Loucy (cell line): ENCODE results near the gene EDIL3.
A peak's percentile ranks its signal among the peaks of the same experiment; 100 is the strongest.

Source experiments
- H2AFZ ChIP-seq: fragments of 200-600 bp; sonication (generic); 2 replicates; pipeline ENCODE4 v1.6.0; 2016; ENCODE audit warnings: antibody characterized with exemption, mild to moderate bottlenecking, low read length, moderate library complexity
- H3F3A ChIP-seq: fragments of 200-600 bp; 2 replicates; pipeline ENCODE4 v1.6.0; 2016; ENCODE audit warnings: antibody characterized with exemption, low read depth, mild to moderate bottlenecking
- H3K27me3 ChIP-seq: fragments of 200-600 bp; sonication (generic); 2 replicates; pipeline ENCODE4 v1.6.1; 2014; ENCODE audit warnings: low read length, mild to moderate bottlenecking; ENCODE audit not compliant: insufficient read depth, poor library complexity, severe bottlenecking
- H3K36me3 ChIP-seq: fragments of 200-600 bp; sonication (generic); 2 replicates; pipeline ENCODE4 v1.6.1; 2016; ENCODE audit warnings: low read length; ENCODE audit not compliant: insufficient read depth
- H3K4me1 ChIP-seq: fragments of 200-600 bp; sonication (generic); 2 replicates; pipeline ENCODE4 v1.5.1; 2014; ENCODE audit warnings: low read length, mild to moderate bottlenecking; ENCODE audit not compliant: insufficient read depth, poor library complexity, severe bottlenecking
- H3K4me2 ChIP-seq: fragments of 200-600 bp; sonication (generic); 2 replicates; pipeline ENCODE4 v1.6.0; 2014; ENCODE audit warnings: antibody characterized with exemption, low read length, low read depth, mild to moderate bottlenecking; ENCODE audit not compliant: poor library complexity, severe bottlenecking
- H3K4me3 ChIP-seq: fragments of 200-600 bp; sonication (generic); 2 replicates; pipeline ENCODE4 v1.5.1; 2014; ENCODE audit warnings: low read length, mild to moderate bottlenecking, mixed read lengths; ENCODE audit not compliant: poor library complexity, severe bottlenecking
- H3K79me2 ChIP-seq: fragments of 200-600 bp; sonication (generic); 2 replicates; pipeline ENCODE4 v1.6.1; 2014; ENCODE audit warnings: low read length; ENCODE audit not compliant: insufficient read depth
- H3K9ac ChIP-seq: fragments of 200-600 bp; sonication (generic); 2 replicates; pipeline ENCODE4 v1.6.0; 2014; ENCODE audit warnings: mild to moderate bottlenecking, low read depth, low read length, moderate library complexity; ENCODE audit not compliant: poor library complexity, severe bottlenecking
- H3K9me2 ChIP-seq: fragments of 200-600 bp; sonication (generic); replicated peaks from 2 replicates; pipeline ENCODE4 v1.6.1; 2016; ENCODE audit warnings: low read depth, low read length, mixed read lengths
- H3K9me3 ChIP-seq: fragments of 200-600 bp; sonication (generic); 2 replicates; pipeline ENCODE4 v1.6.1; 2014; ENCODE audit warnings: mild to moderate bottlenecking, antibody characterized with exemption, low read length, low read depth; ENCODE audit not compliant: insufficient read depth
- H4K20me1 ChIP-seq: fragments of 200-600 bp; sonication (generic); 2 replicates; pipeline ENCODE4 v1.6.0; 2014; ENCODE audit warnings: antibody characterized with exemption, low read length, mild to moderate bottlenecking; ENCODE audit not compliant: insufficient read depth, poor library complexity, severe bottlenecking
- CTCF ChIP-seq: fragments of 200-600 bp; sonication (generic); conservative IDR thresholded peaks from 2 replicates; pipeline ENCODE4 v1.5.1; 2014; ENCODE audit warnings: mild to moderate bottlenecking, antibody characterized with exemption, low read length
- EZH2phosphoT487 ChIP-seq: fragments of 200-600 bp; IDR thresholded peaks from 2 replicates; pipeline ENCODE4 v1.6.1; 2018; ENCODE audit warnings: antibody characterized with exemption, mild to moderate bottlenecking, moderate library complexity, borderline replicate concordance

EDIL3 gene

DNA sequence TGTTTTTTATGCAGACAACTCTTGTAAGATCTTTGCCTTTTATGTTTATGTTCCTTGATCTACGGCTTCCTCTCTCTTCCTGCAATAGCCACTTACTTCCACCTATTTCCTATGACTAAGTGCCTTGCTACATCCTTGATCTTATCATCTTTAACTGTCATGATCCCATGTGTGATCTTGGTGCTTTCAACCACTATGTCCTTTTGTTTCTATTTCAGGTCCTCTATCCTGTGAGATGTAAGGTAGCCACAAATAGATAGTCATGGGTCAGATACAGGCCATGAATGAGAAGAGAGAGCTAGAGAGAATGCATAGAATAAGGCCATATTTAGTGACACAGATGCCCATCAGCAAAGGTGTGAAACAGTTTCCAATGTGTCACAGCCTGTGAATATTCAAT lies 420.4 kb downstream of the EDIL3 start:
- no peaks in the 10 kb centered on the region for H3K79me2 ChIP-seq
- no peaks in the 10 kb centered on the region for H3K27me3 ChIP-seq
- no peak overlapping the region for H2AFZ ChIP-seq
- no peaks in the 10 kb centered on the region for H4K20me1 ChIP-seq
- no peaks in the 10 kb centered on the region for H3K9me2 ChIP-seq
- H3K4me3 ChIP-seq: no peak overlapping the region
- H3K4me2 ChIP-seq: peak overlapping the region; percentile 33
- TF ChIP-seq CTCF: no peak
- TF ChIP-seq EZH2phosphoT487: no peak
- H3K9me3 ChIP-seq: no peaks in the 10 kb centered on the region
- peaks cover 36% of the 10 kb centered on the region for H3K4me1 ChIP-seq
- H3F3A ChIP-seq: no peaks in the 10 kb centered on the region
- no peak overlapping the region for H3K9ac ChIP-seq
- no peaks in the 10 kb centered on the region for H3K36me3 ChIP-seq

DNA sequence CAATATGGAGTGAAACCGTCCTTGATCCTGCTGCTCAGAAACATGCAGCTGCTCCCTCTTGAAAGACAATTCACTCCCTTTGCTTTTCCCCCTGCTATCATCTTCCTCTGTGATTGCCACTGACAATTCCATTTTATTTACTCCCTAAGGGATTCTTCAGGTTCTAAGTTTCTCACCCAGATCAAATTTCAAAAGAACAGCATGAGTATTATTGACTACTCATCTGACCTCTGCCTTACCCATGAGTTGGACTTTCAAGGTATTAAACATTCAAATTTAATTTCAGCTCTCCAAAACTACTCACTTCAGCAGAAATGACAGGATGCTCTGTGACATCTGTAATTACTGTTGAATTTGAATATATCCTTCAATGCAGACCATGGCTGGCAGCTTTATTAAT lies 427.5 kb downstream of the EDIL3 start:
- no peaks in the 10 kb centered on the region for H3K36me3 ChIP-seq
- H4K20me1 ChIP-seq: no peaks in the 10 kb centered on the region
- no peak overlapping the region for H3K4me3 ChIP-seq
- no peaks in the 10 kb centered on the region for H3K9me3 ChIP-seq
- no peaks in the 10 kb centered on the region for H3F3A ChIP-seq
- H3K79me2 ChIP-seq: no peaks in the 10 kb centered on the region
- no peak for TF ChIP-seq EZH2phosphoT487
- TF ChIP-seq CTCF: no peak
- H3K4me1 ChIP-seq: peaks cover 22% of the 10 kb centered on the region
- H3K27me3 ChIP-seq: no peaks in the 10 kb centered on the region
- H3K9ac ChIP-seq: no peak overlapping the region
- peak overlapping the region; percentile 79; the same call in 1 of the 2 replicates for H2AFZ ChIP-seq
- H3K9me2 ChIP-seq: no peaks in the 10 kb centered on the region
- no peak overlapping the region for H3K4me2 ChIP-seq

DNA sequence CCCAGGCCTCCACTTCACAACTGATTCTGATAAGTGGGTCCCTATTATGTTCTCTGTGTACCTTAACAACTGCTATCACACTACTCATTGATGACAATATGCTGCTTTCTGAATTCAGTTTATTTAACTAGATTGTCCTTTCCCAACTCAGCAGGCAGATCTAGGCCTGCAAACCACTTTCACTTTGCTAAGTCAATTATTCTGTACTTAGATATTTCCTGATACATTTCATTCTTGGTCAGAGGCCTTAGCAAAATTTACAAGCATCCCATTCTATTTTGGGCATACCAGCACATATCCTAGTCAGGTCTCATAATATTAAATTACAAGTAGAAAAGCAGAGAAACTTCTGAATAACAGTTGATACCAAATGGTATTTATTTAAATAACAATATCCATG lies 428.3 kb downstream of the EDIL3 start:
- Histone ChIP-seq H3K9me3 (no peaks in the 10 kb centered on the region), H3K4me2 (peak overlapping the region; percentile 66)

More for the DNA sequence above, 428.3 kb downstream of the EDIL3 start:
- Histone ChIP-seq H4K20me1 (no peaks in the 10 kb centered on the region), H3K27me3 (no peaks in the 10 kb centered on the region), H3K4me3 (peak overlapping the region; percentile 37), H2AFZ (peak overlapping the region; percentile 86), H3K79me2 (no peaks in the 10 kb centered on the region), H3F3A (no peaks in the 10 kb centered on the region), H3K9me2 (no peaks in the 10 kb centered on the region), H3K4me1 (peaks cover 18% of the 10 kb centered on the region), H3K36me3 (no peaks in the 10 kb centered on the region), H3K9ac (peak overlapping the region; percentile 17)
- TF ChIP-seq CTCF (no peak), EZH2phosphoT487 (no peak)
